GM19452 (cell line): ENCODE measurements around the gene TMEM91.

ENCODE experiments used
- ATAC-seq: cut with Tn5 transposase; IDR thresholded peaks from one replicate; pipeline ENCODE4 v1.9.1; 2021; ENCODE audit not compliant: unreplicated experiment

The TMEM91 gene

GRCh38 chr19:41409288-41409687, 33.0 kb downstream of the TMEM91 start:
- ATAC-seq = no peak

GRCh38 chr19:41410336-41411054, 34.2 kb downstream of the TMEM91 start:
- ATAC-seq = no peak

DNA sequence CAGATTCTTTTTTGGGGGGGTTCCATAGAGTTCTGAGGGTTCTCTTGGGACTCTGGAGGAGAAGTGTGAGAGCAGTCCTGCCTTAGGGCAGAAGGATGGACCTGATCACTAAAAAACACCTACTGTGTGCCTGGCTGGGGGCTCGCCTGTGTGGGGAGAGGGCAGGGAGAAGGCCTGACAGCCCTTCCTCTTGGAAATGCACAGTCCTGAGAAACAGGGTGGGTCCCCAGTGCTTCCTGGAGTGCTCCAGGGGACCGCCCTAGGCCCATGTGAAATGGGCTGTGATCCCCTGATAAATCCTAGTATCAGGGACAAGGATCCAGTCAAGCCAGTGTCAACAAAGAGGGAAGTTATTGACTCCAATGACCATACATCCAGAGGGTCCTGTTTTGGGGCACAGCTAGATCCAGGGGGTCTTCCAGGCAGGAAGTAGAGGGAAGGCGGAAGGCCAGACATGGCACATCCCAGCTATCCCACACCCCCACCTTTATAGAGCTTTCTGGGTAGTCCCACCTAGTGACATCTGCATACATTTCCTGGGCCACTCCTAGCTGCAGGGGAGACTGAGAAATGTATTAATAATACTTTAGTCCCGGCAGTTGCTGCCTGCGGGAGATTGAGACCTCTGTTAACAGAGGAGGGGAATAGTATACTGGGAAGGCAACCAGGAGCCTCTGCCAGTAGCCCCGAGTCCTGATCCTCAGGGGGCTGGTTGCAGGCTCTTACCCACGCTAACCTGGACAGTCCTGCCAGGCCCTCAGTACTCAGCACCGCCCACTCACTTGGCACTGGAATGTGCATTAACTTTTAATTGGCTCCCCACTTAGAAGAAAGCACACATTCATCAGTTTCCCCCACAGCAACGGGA, 35.0 kb downstream of the TMEM91 start:
- ATAC-seq = no peak

DNA sequence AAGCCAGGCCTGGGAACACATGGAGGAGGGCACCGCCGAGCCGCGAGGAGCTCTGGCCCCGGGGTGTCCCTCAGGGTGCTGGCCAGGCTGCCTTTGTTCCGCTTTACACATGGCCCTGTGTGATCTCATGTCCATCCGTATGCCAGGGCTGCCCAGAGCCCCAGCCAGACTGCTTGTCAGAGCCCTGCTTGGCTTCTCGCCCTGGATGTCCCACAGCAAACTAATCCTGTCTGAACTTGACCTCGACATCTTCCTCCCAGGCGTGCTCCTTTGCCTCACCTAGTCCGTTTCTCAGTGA, 35.6 kb downstream of the TMEM91 start:
- ATAC-seq = no peak

DNA sequence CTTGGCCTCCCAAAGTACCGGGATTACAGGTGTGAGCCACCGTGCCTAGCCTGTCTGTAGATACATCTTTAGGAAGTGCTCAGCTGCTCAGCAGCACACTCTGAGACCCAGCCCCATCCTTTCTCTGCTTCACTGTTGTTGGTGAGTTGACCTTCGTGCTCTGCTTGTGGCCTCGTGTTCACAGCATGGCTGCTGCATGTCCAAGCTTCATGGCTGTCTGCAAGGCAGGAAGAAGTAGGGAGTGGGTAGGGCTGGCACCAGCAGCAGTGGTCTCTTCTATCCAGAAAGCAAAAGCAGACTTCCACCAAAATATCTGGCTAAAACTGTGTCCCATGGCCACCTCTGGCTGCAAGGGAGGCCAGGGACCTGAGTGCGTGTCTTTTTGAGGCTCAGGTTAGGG, 36.6 kb downstream of the TMEM91 start:
- no peak for ATAC-seq

DNA sequence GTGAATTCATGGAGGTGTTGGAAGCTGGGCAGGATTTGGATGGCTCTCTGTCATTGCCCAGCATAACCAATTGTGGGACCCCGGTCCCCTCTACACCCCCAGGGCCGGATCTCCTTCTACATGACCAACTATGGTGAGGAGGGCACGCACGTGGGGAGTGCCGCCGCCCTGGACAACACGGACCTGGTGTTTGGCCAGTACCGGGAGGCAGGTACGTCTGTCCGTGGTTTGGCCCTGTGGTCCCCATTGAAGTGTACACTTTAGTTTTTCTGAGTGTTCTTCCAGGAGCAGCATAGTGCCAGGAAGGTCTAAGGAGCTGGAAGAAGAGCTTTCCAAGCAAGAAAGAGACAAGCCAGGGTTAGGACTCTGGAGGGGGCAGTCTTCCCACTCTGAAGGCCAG, 37.6 kb downstream of the TMEM91 start:
- ATAC-seq = no peak

DNA sequence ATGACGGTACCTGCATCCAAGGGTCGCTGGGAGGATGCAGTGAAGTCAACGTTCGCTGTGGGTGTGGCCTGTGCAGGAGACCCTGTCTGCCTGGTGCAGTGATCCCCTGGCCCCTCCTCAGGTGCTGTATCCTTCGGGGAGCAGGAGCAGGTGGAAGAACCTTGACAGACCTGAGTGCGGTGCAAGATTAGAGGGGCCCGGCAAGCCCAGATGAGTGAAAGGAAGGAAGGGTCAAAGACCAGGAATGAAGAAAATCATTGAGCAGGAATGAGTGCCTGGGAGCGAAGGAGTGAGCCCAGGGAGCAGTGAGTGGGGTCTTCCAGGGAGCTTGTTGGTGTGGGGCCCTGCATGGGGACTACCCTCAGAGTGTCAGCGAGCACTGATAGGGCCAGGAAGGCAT, 38.1 kb downstream of the TMEM91 start:
- no peak for ATAC-seq

DNA sequence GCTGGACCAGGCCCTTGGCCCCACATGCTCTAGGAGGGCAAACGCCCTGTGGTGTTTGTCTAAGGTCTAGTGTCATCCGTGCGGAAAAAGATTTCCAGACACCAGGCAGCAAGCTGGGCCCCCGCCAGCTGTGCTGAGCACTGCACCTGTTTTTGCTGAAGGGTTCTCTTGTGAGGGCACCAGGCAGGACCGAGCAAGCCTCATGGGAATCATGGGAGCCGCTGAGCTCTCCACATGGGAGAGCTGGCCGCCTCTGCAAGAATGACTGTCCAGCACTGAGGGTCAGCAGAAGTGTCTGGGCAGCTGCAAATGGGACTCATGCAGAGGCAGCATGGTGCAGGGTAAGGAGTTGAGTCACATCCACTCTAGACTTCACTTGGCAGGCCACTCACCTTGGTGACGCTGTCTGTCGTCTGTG, 38.8 kb downstream of the TMEM91 start:
- ATAC-seq = no peak

DNA sequence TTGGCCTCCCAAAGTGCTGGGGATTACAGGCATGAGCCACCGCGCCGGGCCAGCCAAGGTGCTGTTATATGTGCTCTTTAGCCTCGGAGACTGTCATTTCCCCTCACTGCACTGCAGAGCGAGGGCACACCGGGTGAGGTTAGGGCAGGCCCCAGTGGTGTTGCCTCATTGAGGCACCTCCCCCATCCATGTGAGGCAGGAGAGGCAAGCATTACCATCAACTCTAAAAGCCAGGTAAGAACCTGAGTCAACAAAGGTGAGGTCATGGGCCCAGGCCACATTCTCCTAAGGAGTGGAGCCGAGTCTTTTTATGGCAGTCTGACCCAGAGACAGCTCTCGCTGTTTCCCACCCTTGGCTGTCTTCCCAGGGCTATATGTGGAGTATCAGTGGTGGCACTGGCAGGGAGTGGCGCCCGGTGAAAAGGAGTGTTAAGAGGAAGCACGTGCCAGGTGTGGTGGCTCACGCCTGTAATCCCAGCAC, 39.9 kb downstream of the TMEM91 start:
- ATAC-seq = no peak

DNA sequence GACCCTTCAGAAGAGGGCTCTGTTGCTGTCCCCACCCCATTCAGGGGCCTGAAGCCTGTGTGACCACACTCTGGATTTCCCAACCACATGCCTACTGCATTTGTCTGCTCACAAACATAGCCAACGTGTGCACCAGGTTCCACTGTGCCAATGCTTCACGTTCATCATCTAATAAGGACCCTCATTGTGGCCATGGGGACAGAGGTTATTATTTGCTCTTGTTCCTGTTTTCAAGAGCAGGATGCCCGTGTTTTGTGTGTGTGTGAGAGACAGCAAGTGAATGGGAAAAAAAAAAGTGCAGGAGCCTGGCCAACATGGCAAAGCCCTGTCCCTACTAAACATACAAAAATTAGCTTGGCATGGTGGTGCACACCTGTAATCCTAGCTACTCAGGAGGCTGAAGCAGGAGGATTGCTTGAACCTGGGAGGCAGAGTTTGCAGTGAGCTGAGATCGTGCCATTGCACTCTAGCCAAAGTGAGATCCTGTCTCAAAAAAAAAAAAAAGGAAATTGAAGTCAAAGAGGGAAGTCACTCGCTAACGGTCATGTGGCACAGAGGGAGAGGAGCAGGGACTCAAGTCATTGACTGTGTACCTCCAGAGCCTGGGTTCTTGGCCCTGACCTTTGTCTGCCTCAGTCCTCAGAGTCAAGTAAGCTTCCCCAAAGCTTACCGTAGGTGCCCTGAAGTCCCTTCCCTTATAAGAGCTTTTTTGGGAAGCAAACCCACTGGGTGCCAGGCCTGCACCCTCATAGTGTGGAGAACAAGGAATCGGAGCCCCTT, 44.0 kb downstream of the TMEM91 start:
- ATAC-seq = no peak

GRCh38 chr19:41421314-41421713, 45.0 kb downstream of the TMEM91 start:
- ATAC-seq = no peak

DNA sequence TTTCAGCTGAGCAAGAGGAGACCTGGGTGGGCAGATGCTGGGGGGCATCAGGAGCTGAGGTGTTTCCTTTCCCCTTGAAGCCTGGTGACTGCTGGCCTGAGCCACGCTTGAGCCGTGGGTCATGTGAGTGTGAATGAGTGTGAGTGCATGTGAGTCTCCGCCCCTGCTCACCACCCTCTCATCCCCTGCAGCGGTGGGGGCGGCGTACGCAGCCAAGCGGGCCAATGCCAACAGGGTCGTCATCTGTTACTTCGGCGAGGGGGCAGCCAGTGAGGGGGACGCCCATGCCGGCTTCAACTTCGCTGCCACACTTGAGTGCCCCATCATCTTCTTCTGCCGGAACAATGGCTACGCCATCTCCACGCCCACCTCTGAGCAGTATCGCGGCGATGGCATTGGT, 45.6 kb downstream of the TMEM91 start:
- ATAC-seq = no peak

GRCh38 chr19:41422456-41422855, 46.1 kb downstream of the TMEM91 start:
- ATAC-seq = no peak

- no peak for ATAC-seq
These were observed 46.6 kb downstream of the TMEM91 start for GRCh38 chr19:41422955-41423354.

GRCh38 chr19:41424335-41425173, 48.2 kb downstream of the TMEM91 start:
- ATAC-seq = no peak

DNA sequence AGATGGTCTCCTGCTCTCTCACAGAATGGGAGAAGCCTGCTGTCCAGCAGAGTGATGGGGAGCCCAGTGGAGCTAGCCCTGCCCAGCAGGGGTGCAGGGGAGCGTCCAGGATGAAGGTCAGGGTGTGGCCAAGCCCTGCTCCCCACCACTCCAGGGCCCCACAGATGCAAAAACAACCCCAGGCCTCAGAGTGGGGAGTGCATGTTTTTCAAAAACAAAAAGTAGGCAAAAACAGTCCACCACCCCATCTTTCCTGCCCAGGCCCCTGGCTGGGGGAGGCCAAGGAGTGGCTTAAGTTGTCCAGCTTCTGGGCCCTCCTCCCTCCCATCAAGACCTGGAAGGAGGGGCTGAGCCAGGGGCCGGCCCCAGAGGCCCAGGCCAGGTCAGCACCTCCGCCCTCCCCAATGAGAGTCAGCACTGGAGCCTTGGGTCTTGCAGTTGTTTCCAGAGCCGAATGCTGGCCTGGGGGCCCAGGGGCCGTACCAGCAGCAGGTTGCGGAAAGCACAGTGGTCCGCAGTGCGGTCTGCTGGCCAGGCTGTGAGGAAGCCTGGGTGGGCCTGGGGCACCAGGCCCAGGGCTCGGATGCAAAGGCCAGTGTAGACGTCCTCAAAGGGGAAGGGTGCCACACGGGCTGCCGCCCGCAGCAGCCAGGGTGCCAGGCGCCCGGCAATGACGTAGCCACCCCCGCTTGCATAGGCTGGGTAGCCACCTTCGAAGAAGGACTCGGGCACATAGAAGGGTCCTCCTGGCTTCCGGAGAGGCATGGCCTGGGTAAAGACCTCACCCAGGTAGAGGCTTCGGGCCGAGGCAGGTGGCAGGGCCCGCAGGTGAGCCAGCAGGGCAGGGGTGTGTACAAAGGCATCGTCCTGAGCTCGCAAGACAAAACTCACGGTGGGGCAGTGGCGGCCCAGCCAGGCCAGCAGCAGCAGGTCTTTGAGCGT, 49.1 kb downstream of the TMEM91 start:
- ATAC-seq = no peak

- no peak for ATAC-seq
These were observed 49.9 kb downstream of the TMEM91 start for GRCh38 chr19:41426116-41426841.

- no peak for ATAC-seq
These were observed 50.8 kb downstream of the TMEM91 start, which contains the start of gene B3GNT8 for GRCh38 chr19:41426952-41427646. Gene B3GNT8, minus strand, starts transcription at chr19:41427374. Its CDS starts 596 bp downstream, at chr19:41426778.
